D341Med (cell line): ENCODE measurements around the gene CMPK2.

Source experiments
- DNase-seq: peaks from one replicate; pipeline ENCODE4 v3.0.0; 2012; ENCODE audit warnings: low spot score

The CMPK2 gene

DNA sequence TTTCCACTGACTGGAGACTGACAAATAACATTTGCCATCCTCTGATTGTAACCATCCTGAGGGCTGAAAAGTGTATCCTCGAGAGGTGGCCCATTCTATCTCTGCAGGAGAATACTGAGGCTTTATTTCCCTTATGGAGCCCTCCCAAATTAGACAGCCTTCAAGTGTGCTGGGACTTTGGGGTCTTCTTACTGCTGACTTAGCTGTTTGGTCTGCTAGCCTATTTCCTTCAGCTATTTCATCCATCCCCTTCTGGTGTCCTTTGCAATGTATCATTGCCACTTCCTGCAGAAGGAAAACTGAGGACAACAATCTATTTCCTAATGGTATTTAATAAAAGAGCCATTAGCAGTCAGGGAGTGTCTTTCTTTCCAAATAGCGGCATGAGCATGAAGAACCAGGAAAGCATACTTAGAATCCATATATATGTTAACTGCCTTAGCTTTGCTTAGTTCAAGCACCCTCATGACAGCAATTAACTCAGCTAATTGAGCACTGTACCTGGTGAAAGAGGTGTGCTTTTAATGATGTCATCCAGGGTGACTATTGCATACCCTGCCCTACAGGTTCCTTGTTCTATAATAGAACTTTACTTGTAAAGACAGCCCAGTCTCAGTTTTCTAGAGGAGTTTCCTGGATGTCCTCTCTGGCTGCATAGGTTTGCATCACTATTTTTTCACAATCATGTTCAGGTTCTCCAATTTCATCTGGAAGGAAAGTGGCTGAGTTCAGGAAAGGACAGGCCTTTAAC, 24.0 kb downstream of the CMPK2 start:
- DNase-seq: no peak

DNA sequence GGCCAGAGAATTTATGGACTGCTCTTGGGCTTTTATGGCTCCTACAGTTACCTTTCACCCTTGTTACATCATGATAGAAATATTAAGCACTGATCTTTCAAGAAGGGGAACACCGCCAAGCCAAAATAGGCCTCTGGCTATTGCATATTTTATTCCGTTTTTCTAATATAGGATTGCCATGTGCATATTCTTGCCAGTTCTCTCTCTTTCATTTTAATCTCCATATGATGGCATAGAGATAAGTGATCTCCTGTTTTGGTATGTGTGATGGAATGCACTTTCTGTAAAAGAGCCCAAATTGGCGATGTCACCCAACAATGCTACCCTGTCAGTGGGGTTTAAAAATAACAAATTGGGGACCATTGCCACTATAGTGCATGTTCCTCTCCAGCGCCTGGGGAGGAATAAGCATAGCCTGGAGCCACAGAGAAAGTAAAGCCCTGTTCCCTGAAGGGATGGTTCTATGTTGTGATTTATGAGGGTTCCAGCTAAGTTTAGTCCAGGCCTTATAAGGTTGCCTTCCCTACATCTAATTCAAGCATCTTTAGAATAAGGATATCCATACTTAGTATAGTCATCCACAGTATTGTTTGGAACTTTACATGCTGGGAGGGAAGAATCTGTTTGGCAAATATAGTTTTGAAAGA, 26.9 kb downstream of the CMPK2 start:
- no peak for DNase-seq

DNA sequence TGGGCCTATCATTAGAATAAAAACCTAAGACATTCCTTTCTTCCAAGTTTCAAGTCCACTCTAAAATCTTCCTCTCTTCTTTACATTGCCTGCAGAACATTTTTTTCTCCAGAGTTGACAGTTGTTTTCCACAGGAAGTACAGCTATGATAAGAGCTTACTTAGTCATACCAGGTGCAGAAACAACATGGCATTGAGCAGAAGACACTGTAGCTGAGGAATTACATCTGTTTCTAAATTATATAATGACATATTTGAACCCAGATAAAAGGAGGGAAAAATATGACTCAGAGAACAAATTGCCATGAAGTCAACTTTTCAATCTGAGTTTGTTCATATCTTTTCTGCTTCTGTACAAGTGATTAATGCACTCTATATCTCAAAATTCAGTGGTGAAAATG, 30.2 kb downstream of the CMPK2 start:
- no peak for DNase-seq

DNA sequence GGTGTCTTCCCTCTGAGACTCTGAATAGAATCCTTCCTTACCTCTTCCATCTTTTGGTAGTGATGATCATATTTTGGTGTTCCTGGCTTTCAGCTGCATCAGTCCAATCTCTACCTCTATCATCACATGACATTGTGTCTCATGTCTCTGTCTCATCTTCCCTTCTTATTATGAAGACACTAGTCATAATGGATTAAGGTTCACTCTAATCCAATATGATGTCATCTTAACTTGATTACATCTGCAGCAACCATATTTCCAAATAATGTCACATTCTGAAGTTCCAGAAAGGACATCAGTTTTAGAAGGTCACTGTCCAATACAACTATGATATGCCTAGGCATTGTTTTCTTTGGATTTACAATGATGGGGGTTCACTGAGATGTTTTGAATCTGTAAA, 31.5 kb downstream of the CMPK2 start:
- no peak for DNase-seq

DNA sequence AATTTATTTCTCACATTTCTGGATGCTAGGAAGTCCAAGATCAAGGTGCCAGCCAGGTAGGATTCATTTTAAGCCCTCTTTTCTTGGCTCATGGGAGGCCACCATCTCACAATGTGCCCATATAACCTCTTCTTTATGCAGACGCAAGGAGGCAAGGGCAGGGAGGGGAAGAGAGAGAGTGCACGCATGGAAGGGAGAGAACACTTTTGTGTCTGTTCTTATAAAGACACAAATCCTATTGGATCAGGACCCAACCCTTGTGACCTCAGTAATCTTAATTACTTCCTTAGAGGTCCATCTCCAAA, 32.5 kb downstream of the CMPK2 start:
- no peak for DNase-seq

DNA sequence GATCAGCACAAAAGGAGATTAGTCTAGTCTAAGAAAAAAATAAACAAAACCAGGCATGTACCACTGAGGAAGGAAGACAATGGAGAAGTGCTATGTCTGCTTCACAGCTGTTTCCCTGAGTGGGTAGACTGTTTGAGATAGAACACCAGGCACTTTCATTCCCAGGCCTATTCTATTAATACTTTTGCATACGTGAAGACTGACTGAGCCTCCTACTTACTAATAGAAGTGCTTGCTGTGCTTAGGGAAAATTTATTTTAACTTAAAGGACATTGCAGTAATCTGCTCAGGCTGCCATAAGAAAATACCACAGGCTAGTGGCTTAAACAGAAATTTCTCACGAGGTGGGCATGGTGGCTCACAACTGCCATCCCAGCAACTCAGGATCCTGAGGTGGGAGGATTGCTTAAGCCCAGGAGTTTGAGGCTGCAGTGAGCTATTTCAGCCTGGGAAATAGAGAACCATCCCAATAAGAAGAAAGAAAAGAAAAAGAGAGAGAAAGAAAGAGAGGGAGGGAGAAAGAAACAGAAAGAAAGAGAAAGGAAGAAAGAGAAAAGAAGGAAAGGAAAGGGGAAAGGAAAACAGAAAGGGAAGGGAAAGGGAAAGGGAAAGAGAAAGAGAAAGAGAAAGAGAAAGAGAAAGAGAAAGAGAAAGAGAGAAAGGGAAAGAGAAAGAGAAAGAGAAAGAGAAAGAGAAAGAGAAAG, 33.0 kb downstream of the CMPK2 start:
- DNase-seq: no peak

DNA sequence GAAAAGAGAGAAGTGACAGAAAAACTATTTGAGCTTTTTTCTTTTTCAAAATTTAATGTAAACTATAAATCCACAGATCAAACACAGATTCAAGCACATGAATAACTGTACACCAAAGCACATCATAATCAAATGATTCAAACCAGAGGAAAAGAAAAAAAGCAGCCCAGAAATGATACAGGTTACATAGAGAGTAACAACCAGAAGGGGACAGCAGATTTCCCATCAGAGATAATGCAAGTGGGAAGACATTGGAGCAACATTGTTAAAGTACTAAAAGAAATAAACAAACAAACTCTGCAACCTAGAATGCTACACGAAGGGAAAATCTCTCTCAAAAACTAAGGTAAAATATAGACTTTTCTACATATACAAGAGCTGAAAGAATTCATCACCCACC, 34.5 kb downstream of the CMPK2 start:
- DNase-seq: no peak

DNA sequence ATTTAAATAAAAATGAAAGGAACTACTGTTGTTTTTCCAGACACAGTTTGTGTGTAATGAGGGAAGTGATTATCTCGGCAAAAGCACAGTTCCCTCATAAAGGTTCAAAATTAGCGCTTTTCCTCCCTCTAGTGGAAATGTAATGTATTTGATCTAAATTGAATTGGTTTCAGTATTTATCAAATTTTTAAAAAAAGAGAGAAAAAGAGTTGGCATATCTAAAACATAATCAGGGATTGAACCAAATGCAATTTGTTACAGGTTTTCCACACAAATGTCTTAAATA, 37.5 kb downstream of the CMPK2 start:
- DNase-seq: no peak

DNA sequence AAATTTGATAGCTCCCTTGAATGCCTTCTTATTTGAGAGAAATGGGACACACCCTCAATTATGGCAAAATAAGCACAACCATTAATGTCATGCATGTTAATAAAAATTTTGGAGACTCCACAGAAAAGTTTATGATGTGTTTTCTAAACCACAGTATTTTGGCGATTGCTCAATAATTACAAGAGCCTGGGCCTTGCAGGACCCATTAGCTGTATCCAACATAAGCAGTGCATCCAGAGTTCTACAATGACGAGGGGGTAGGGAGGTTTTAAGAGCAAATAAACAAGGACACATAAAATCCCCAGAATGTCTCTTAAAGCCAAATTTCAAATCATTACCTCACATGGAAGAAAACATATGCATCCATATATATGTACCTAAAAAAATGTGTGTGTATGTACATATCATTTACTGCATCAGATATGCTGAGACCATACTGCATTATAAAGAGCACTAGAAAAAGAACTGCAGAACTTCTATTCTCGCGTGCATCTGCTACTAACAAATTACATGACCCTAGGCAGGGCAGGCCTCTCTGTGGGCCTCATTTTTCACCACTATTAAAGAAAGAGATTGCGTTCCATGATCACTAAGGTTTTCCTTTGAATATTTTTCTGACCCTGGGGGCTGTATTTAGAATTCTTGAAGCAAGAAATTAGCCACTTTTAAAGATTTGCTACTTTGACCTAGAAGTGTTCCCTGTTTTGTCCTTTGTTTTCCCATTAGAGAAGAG, 38.0 kb downstream of the CMPK2 start:
- no peak for DNase-seq

DNA sequence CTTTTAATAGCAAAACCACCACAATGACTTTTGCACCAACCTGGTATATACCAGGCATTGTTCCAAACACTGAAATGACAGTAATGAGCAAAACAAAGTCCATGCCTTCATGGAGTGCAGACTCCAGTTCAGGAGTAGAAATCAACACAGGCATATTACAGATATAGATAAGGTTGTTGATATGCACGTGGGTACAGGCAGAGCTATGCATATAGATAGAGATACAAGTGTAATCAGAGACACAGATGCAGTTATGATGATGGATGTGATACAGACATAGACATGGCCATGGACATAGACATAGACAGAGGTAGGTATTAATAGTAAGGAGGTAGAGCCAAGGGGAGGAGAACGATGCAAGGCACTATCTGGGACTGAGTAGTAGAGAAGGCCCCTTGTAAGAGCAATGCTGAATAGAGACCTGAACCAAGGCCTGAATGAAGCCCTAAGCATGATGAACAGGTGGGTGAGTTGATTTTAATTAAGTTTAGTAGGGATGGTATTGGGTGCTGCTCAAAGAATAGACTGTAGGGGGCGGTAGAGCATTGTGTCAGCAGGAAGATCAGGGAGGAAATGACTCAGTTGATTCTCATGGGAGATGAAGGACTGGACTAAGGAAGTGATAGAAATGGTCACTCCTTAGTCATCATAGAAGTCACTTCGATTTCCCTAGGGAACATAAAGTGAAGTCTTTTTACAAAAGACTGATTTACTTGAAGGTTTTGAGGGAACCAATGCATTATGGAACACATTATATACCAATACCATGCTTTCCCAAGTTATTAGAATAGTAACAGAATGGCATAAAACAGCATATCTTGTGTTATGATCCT, 39.4 kb downstream of the CMPK2 start:
- peak; percentile 29 for DNase-seq

DNA sequence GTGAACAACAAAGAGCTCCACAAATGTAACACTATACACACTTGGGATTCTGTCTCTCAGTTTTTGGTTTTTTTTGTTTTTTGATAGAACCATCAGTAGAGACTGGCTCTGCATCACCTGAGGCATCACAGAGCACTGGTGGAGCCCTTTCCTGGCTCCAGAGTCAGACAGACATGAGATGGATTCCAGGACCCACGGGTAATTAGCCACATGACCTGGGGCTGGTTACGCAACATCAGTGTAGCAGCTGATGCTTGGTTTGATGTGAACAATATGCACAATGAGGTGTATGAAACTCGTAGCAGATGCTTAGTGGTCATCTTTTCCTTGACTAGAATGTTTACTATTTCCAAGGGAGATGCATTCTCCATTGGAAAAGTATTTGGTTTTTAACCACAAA, 40.7 kb downstream of the CMPK2 start:
- DNase-seq: no peak

DNA sequence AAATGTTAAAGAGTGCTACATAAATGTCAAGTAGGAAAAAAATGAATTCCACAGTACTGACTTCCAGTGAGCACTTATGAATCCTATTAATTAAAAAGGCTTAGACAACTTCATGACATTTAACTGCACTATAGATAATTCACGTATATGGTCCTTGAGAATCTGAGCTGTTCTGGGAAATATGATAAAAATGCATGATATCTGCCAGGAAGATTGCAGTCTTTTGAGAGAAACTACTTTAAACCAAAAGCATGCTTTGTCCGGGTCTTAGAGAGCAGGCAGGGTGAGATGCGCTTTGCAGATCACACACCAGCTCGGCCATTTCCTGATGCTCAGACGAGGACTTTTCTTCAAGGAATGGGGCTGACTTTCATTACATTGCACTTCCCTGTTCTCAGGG, 42.6 kb downstream of the CMPK2 start:
- DNase-seq: no peak

DNA sequence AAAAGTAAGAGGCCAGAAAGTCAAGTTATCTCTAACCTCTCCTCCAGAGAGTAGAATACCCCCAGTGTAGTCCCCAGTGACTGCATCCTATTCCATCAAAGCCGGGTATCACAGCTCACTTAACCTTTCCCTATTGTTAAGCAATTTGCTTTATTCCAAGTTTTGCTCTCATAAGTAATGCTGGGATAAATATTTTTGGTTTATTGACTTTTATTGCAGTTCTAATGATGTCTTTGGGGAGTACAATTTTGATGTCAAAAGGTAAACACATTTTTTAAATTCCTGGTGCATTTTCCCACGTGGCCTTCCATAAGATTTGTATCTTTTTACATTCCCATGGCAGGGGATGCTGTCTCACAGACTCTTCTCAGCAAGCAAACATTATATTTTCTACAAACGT, 43.3 kb downstream of the CMPK2 start:
- no peak for DNase-seq

DNA sequence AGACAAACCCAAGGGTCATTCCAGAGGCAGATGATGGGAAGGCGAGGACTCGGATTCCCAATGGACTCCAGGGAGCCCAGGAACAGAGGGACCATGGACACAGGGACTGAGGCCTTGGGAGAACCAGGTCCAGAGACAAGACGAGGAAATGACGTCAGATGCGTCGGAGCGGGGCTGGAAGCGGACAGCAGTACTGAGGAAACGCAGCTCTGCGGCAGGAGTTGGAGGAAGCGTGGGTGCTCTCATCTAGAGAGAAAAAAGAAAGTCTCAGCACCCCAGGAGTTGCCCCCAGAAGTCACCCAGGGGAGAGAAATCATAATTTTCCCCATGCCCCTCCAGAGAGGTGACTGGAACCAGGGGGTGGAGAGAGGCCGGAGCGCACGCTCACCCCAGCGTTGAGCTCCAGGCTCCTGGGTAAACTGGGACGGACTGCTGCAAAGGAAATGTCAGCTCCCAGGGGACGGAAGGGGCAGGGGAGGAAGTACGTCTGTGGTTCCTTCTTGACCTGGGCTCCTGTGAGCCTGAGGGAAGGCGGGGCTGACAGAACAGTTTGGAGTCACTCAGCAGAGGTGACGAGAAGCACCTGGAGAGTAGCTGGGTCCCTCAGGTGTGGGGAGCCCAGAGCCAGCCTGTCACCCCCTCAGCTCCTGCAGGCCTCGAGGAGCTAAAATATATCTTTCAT, 44.7 kb downstream of the CMPK2 start:
- no peak for DNase-seq

DNA sequence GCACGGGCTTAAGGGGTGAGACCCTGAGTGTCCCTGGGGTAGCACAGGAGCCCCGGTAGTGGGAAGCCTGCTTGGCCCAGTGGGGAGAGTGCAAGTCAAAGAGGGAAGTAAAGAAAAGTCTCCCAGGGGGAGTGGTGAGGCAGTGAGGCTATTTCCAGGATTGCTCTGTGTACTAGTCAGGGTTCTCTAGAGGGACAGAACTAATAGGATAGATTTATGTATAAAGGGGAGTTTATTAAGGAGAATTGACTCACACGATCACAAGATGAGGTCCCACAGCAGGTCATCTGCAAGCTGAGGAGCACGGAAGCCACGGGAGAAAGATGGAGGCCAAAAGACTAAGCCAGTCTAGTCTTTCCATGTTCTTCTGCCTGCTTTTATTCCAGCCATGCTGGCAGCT, 45.5 kb downstream of the CMPK2 start:
- DNase-seq: no peak

DNA sequence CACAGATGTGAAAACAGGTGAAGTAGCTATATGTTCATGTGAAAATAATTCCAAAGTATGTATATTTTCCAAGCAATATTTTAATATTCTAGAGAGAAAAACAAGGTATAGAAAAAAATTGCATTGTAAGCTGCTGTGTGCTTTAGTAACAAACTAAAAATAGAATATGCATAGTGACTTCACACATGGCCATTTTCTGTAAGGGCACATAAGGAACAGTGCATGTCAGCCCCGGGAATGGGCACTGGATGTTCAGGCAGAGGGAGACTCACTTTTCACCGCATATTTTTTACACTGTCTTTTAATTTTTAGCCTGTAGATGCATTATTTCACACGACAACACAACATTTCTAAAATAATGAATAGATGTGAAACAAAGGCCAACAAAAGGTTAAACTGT, 46.0 kb downstream of the CMPK2 start:
- DNase-seq: no peak

DNA sequence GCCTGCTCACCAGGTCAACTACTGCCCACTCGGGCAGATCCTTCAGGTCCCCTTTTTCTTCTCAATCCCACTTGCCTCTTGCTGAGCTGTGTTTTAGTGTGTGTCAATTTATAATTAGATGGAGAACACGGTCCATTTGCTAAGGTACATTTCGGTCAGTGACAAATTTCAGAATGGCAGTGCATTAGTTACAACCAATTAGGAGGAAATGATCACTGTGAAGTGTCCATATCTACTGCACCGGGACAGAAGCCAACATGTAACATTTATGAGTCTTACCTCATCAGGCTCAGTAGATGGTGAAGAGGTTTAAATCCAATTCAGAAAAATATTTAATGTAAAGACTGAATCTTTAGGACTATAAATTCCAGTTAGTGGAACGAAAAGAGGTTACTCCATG, 47.7 kb downstream of the CMPK2 start:
- DNase-seq: no peak

DNA sequence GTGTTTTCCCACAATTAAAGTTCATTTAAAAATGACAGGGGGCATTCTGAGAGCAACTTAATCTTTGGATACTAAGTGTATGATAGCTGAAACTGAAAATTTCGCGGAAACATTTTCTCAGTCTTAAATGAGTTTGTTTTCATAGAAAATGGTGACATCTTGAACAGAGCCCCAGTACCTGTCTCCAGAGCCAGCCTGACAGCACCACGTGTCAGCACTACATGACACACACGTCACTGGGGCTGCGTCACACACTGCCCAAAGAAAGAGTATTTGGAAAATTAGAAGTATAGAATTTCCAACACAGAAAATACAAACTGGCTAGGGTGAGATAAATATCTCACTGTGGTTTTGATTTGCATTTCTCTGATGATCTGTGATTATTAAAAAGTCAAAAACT, 50.8 kb downstream of the CMPK2 start:
- DNase-seq: no peak

DNA sequence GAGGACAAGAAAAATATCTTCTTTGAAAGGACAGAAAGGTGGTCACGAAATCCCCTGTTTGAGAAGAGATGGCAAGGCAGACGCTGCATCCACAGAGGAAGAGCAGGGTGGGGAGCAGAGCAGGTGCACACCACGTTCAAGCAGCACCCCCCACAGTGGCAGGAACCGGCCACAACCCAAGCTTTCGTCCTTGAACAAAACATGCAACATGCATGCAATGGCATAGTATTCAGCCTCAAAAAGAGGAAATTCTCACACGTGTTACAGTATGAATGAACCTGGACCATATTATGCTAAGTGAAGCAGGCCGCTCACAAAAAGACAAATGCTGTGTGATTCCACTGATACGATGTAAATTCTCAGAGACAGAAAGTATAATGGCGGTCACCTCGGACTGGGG, 51.4 kb downstream of the CMPK2 start:
- DNase-seq: no peak

DNA sequence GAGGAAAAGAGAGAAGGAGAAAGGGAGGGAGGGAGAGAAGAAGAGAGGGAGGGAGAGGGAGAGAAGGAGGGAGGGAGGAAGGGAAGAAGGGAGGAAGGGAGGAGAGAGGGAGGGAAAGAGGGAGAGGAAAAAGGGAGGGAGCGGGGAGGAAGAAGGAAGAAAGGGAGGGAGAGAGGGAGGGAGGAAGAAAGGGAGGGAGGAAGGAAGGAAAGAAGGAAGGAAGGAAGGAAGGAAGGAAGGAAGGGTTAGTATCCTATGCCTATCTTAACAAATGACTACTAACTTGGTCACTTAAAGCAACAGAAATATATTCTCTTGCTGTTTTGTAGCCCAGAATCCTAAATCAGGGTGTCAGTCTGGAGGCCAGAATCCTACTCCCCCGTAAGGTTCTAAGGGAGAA, 52.1 kb downstream of the CMPK2 start:
- DNase-seq: no peak

DNA sequence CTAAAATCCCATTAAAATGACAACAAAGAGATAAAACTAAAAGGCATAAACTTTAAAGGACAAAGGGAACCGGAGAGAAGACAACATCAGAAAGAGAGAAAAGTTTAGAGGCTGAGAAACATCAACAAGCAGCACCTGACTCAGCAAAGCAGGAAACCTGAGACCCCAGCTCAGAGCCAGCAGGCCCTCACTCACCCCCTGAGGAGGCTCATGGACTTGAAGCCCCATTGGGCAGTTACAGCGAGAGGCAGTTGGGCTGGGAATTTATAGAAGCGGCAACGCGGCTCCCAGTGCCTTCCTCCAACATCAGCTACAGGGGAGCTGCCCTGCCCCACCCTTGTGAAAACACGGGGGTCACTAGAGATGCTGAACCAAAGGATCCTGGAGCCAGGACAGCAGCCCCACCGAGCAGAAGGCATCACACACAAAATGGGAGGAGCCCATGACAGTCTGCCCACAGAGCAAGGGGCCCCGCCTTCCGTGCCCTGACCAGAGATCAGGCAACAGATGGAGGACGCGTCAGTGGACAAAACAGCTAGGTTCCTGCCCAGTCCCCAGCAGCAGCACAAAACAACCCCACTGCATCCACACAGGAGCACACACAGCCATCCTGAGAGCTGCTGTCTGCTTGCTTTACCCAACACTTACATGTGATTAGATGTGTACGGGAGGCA, 52.7 kb downstream of the CMPK2 start:
- DNase-seq: no peak
